Stimulated activated CD4-positive, alpha-beta T cell treated with anti-CD3 and anti-CD28 coated beads, Interleukin-15, amount 100 ng/mL, for 1 hour (primary cell): ENCODE measurements around the gene DTX3L.
"Not testable (repeated sequence)": the region's sequence is repeated elsewhere in the genome, so short reads cannot be mapped to it uniquely, and the experiment has no call there.

Source experiments
- DNase-seq, 2 donors: peaks; one replicate each; pipeline ENCODE4 v3.0.0-alpha.2; 2020; ENCODE audit warnings: low read depth in 1 of 2, low spot score in 1 of 2

Gene DTX3L

DNA sequence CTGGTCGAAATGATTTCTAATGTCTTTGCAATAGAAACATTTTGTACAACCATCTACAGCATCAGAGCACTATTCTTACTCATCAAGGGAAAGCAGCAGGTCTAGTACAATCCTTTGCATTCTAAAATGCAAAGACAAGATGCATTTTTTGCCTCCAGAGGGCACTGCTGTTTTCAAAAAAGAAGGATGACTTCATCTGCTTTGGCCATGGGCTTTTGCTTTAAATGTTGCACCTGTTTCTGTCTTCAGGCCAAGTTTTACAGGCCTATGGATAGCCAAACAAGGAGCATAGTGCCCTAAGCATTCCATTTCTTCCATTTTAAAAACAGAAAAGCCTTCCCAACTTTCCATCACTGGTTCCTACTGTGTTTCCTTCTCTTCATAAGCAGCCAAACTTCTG is 3.5 kb upstream of the DTX3L start:
- DNase-seq: peak in 1 of 2 donors; percentile 21

DNA sequence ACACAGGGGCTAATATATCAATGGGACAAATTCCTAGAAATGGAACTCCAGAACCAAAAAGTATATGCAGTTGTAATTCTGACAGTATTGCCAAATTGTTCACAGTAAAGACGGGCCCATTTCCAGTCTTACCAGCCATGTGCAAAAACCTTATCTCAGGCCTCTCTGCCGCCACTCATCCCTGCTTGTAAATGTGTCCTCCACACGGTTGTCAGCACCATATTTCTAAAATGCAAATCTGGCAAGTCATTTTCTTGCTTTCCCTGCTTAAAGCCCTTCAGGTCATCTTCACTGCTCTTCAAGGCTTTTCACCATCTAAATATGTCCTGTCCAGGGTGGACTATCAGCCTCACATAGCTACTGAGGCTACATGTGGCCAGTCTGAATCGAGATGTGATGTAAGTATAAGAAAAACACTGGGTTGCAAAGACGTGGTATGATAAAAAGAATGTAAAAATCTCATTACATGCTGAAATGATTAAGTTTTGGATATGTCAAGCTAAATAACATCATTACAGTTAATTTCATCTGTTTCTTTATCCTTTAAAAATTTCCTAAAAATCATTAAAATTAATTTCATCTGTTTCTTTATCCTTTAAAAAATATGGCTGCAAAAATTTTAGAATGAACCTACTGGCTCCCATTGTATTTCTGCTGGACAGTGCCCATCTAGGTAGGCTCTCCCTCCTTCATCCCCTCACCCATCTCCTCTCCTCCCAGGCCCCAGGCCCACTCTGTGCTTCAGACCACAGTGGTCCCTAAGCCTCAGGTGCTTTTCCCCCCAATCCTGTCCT is 1.0 kb upstream of the DTX3L start:
- no peak for DNase-seq

DNA sequence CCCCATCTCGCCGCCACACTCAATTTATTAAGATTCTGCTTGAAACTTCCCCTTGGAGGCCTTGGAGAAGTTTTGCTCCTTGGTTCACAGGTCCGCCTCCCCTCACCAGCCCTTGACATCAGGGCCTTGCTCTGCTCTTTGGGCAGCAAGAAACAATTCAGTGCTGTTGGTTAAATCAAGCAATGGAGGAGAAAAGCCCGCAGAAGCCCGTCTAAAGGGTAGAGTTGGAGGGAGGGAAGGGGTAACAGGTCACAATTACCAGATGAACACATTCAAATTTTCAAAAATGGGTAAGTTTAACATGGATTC is 467 bp upstream of the DTX3L start:
- DNase-seq: no peak

DNA sequence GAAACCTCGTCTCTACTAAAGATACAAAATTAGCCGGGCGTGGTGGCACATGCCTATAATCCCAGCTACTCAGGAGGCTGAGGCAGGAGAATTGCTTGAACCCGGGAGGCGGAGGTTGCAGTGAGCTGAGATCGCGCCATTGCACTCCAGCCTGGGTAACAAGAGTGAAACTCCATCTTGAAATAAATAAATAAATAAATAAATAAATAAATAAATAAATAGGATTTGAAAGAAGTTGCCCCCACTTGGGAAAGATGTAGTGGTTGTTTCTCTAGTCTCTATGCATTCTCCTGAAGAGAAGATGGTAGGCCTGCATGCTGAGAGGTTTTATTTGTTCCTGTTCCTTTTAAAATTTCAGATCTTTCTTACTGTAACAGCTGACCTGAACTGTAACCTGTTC is 4.0 kb downstream of the DTX3L start:
- not testable (repeated sequence) for DNase-seq

DNA sequence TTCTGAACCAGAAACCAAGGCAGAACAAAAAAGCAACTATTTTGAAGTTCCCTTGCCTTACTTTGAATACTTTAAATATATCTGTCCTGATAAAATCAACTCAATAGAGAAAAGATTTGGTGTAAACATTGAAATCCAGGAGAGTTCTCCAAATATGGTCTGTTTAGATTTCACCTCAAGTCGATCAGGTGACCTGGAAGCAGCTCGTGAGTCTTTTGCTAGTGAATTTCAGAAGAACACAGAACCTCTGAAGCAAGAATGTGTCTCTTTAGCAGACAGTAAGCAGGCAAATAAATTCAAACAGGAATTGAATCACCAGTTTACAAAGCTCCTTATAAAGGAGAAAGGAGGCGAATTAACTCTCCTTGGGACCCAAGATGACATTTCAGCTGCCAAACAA is 4.6 kb downstream of the DTX3L start:
- DNase-seq: no peak

DNA sequence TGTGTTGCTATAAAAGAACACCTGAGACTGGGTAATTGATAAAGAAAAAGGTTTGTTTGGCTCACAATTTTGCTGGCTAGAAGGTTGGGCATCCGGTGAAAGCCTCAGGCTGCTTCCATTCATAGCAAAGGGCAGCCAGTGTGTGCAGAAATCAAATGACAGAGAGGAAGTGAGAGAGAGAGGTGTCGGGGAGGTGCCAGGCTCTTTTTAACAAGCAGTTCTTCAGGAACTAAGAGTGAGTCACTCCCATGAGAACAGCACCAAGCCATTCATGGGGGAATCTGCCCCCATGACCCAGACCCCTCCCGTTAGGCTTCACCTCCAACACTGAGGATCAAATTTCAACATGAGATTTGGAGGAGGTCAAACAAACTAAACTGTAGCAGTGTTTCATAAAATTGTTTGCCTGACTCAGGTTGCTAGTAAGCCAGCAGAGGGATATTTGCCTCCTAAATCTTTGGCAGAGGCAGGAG is 8.8 kb downstream of the DTX3L start:
- no peak for DNase-seq

DNA sequence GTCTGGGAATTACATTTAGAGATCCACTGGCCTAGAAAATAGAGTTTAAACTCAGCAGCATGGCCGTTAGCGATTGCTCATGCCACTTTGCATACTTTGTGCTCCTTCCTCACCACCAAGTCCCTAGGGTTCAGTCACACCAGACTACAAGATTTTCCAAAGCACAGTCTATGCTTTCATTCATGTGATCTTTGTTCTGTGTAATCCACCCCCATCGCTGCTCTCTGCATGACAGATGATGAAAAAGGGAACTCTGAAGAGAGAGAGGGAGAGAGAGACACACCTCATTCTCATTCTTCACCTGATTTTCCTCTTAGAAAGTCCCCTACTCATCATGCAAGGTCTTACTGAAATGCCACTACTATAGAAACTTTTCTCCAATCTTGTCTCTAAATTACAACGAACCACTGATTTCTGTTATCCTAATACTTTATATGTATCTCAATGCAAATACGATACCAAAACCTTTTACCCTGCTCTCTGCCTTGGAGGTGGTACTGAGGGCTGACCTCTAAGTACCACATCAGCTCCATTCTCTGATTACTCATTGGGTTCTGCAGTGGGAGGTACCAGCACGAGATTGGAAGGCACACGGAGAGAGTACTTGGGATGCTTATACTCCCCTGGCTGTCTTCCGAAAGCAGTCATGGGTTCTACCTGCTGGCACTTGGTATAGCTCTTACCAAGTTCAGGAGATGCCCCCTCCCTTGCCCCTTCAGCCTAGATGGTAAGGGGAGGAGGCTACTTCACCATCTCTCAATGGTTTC is 12.2 kb downstream of the DTX3L start:
- no peak for DNase-seq

DNA sequence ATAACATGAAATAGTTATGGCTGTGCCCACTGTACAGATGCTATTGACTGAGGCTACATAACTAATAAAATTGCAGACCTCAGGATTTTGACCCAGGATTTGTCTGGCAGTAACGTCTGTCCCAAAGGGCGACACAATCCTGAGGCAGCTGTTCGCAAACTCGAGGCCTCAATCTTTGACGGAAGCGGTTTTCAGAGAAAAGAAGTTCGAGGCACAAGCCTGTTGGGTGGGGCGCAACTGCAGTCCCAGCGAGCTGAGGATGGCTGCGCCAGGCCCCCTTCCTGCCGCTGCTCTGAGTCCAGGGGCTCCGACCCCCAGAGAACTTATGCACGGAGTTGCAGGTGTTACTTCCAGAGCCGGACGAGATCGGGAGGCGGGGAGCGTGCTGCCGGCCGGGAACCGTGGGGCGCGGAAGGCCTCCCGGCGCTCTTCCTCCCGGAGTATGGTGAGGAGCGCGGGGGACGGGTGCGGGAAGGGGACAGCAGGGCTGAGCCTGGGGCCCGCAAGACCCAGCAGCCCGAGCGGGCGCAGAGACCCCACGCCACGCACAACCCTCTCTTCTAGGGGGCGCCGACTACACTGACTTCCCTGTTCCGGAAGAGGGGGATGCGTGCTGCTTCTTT is 13.4 kb downstream of the DTX3L start, which contains the start of gene PARP15:
TSS of gene PARP15 (plus strand) at position 242 of the 623 bp plus-strand sequence. CDS start at position 260, 18 bp downstream.
- DNase-seq: peak in 1 of 2 donors; percentile 15

DNA sequence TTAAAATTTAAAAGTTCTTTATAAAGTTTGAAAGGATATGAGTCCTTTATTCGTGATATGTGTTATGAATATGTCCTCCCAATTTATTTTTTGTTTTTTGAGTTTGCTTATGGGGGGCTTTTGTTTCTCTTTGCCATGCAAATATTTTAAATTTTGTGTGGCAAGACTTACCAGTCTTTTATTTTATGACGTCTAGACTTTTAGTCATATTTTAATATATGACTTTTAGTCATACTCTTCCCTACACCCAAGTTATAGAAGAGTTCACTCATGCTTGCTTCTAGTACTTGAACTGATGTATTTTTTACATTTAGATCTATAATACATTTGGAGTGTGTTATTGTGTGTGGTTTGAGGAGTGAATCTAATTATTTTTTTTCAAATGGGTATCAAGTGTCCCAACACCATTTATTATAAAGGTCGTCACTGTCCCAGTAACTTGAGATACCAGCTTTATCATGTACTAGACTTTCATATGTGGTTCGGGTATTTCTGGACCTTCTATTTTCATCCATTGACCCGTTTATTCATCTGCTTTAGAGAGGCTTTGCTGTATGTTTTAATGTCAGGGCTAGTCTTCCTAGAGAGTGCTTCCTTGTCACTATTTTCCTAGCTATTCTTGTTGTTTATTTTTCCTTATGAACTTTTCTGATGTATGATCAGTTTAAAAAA is 14.1 kb downstream of the DTX3L start:
- no peak for DNase-seq

DNA sequence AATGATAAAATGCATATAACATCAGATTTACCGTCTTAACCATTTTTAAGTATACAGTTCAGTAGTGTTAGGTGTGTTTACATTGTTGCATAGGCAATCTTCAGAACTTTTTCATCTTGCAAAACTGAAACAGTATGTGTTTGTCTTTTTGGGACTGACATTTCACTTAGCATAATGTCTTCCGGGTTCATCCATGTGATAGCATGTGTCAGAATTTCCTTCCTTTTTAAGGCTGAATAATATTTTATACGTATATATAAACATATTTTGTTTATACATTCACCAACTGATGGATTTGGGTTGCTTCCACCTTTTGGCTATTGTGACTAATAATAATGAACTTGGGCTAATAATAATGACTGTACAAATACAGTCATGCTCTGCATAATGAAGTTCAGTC is 16.3 kb downstream of the DTX3L start:
- DNase-seq: no peak

DNA sequence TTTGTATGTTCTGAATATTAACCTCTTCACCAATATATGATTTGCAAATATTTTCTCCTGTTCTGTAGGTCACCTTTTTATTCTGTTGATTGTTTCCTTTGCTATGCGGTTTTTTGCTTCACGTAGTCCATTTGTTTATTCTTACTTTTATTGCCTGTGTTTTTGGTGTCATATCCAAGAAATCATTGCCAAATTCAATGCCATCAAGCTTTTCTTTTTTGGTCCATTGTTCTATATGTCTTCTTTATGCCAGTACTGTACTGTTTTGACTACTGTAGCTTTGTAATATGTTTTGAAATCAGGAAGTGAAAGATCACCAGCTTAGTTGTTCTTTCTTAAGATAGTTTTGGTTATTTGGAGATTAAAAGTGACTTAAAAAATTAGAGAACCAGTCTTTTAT is 17.5 kb downstream of the DTX3L start:
- no peak for DNase-seq

DNA sequence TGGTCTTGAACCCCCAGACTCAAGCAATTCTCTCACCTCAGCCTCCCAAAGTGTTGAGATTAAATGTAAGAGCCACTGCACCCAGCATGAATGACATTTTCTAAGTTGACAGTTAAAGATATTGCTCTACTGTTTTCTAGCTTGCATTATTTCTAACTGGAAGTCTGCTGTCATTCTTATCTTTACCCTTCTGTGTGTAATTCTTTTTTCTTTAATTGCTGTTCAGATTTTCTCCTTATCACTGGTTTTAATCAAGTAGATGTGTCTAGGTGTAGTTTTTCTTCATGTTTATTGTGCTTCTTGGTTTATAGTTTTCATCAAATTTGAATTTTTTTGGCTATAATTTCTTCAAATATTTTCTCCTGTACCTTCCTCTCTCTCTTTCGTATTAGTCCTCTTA is 18.3 kb downstream of the DTX3L start:
- no peak for DNase-seq

DNA sequence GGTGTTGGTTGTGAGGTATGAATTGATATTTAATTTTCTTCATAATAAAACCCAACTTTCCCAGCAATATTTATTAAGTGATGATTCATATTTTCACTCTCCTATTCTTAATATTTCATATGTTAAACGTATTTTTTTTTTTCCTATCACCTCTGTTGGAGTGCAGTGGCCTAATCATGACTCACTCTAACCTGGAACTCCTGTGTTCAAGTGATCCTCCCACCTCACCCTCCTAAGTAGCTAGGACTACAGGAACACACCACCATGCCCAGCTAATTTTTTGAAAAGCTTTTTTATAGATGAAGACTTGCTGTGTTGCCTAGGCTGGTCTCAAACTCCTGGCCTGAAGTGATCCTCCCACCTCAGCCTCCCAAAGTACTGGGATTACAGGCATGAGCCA is 22.0 kb downstream of the DTX3L start:
- no peak for DNase-seq

DNA sequence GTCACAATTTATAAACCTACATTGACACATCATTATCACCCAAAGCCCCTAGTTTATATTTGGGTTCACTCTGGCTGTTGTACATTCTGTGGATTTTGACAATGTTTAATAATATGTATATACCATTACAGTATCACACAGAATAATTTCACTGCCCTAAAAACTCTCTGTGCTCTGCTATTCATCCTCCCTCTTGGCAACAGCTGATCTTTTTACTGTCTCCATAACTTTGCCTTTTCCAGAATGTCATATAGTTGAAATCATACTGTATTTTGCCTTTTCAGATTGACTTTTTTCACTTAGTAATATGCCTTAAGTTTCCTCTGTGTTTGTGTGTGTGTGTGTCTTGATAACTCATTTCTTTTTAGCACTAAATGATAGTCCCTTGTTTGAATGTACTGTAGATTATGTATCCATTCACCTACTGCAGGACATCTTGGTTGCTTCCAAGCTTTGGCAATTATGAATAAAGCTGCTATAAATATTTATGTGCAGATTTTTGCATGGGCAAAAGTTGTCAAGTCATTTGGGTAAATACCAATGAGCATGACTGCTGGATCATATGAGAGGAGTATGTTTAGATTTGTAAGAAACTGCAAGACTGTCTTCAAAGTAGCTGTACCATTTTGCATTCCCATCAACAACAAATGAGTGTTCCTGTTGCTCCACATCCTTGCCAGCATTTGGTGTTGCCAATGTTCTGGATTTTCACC is 22.8 kb downstream of the DTX3L start:
- no peak for DNase-seq

DNA sequence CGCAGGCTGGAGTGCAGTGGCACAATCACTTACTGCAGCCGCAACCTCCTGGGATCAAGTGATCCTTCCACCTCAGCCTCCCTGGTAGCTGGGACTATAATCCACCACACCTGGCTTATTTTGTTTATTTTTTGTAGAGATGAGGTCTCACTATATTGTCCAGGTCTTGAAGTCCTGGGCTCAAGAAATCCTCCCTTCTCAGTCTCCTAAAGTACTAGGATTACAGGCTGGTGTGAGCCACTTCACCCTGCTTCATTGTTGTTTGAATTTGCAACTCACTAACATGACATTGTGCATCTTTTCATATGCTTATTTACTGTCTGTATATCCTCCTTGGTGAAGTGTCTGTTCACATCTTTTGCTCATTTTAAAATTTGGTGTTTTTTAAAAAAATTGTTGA is 23.4 kb downstream of the DTX3L start:
- DNase-seq: no peak

DNA sequence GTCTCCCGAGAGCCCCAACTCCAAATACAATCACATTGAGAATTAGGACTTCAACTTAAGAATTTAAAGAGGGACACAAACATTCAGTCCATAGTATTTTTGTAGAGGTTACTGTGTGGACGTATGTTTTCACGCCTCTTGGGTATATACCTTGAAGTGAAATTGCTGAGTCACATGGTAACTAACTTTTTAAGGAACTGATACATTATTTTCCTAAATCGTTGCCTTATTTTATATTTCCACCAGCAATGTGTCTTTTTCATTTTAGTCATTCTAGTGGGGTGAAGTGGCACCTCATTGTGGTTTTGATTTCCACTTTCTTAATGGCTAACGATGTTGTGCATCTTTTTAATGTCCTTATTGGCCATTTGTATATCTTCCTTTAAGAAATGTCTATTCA is 25.2 kb downstream of the DTX3L start:
- DNase-seq: no peak

DNA sequence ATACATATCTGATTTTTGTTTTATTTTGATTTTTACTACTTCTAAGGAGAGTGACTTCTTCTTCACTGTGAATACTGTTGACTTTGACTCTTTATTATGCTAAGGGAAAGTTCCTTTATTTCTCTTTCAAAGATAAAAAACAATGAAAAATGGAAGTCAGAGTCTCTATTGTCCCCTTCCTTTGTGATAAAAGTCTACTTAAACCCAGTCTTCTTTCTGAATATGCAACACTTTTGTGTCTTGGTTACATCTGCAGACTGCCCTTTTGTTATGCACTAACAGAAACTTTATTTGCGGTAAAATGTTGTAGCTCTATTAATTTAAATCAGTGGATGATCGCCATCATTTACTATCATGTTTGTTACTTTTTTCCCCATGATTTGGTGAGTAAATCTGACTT is 26.5 kb downstream of the DTX3L start:
- no peak for DNase-seq

DNA sequence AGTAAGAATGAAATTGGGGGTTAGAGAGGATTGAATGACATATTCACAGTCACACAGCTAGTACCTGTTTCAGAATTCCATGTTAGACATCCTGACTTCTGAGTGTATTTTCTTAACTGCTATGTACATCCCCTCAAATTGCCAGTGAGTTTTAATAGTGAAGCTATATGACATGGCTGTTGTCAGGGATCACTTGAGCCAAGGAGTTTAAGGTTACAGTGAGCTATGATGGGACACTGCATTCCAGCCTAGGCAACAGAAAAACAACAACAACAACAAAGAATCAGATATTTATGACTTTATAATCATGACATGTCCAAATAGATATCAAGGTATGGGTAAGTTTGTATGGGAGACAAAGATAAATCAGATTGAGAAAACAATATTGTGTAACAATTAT is 29.9 kb downstream of the DTX3L start:
- DNase-seq: no peak

DNA sequence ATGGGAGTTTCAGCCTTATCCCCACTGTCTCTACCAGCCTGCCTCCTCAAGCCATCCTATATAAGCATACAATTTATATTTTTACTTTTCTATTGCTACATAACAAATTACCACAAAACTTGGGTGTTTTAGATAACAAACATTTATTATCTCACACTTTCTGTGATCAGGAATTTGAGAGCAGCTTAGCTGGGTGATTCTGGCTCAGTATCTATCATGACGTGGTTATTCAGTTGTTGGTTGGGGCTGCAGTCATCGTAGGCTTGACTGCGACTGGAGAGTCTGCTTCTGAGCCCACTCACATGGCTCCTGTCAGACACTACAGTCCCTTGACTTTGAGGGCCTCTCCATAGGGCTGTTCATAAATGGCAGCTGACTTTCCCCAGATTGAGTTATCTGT is 34.0 kb downstream of the DTX3L start:
- DNase-seq: no peak

DNA sequence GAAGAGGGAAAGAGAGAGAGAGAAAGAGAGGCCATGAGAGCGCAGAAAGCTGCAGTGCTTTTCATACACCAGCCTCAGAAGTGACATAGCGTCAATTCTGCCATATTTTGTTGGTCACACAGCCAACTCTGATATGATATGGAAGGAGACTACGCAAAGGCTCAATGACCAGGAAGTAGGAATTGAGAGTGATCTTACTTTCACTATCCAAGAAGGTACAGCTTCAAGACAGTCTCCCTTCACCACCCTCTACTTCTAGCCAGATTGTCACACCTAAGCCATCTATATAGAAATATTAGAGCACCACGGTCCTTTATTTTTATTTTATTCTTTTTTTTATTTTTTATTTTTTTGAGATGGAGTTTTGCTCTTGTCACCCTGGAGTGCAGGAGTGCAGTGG is 34.4 kb downstream of the DTX3L start:
- no peak for DNase-seq
